HepG2 (cell line): ENCODE measurements around the gene POGK. TPM values are rescaled to one million over a fixed set of nuclear protein-coding genes. Genes with fewer than 3 reads are reported as not detected.
A peak's percentile ranks its signal among the peaks of the same experiment; 100 is the strongest.

Experiments
- AHR ChIP-seq: IDR thresholded peaks from 2 replicates; pipeline ENCODE4 v1.6.1; 2018; ENCODE audit warnings: missing genetic modification reagents, missing compliant biosample characterization
- PAX8 ChIP-seq: sonication (generic); formaldehyde crosslinking; IDR thresholded peaks from 2 replicates; pipeline ENCODE4 v1.8.0; 2022; ENCODE audit warnings: mild to moderate bottlenecking, missing genetic modification reagents, borderline replicate concordance
- RBM39 ChIP-seq: fragments of 200-400 bp; formaldehyde crosslinking; IDR thresholded peaks from one replicate; pipeline ENCODE4 v1.6.1; 2018; ENCODE audit warnings: antibody characterized with exemption, mild to moderate bottlenecking, low read depth, low read length; ENCODE audit not compliant: poor library complexity, severe bottlenecking
- SP5 ChIP-seq: IDR thresholded peaks from 2 replicates; pipeline ENCODE4 v1.6.1; 2016; ENCODE audit warnings: low read depth, borderline replicate concordance
- TAF15 ChIP-seq: fragments of 200-400 bp; formaldehyde crosslinking; IDR thresholded peaks from one replicate; pipeline ENCODE4 v1.6.1; 2018; ENCODE audit warnings: mild to moderate bottlenecking, low read depth, low read length; ENCODE audit not compliant: poor library complexity, severe bottlenecking
- TEAD2 ChIP-seq: sonication (generic); formaldehyde crosslinking; IDR thresholded peaks from 2 replicates; pipeline ENCODE4 v1.9.0; 2021; ENCODE audit warnings: missing genetic modification reagents
- ZBTB8A ChIP-seq: sonication (generic); formaldehyde crosslinking; IDR thresholded peaks from 2 replicates; pipeline ENCODE4 v1.4.0; 2020; ENCODE audit warnings: mild to moderate bottlenecking, low read depth, missing genetic modification reagents, borderline replicate concordance
- ZNF382 ChIP-seq: sonication (generic); formaldehyde crosslinking; IDR thresholded peaks from 2 replicates; pipeline ENCODE4 v1.5.0; 2020; ENCODE audit warnings: missing genetic modification reagents, mild to moderate bottlenecking, borderline replicate concordance
- ZNF446 ChIP-seq: sonication (generic); formaldehyde crosslinking; IDR thresholded peaks from 2 replicates; pipeline ENCODE4 v1.5.0; 2020; ENCODE audit warnings: mild to moderate bottlenecking, missing genetic modification reagents
- ZNF549 ChIP-seq: sonication (generic); formaldehyde crosslinking; IDR thresholded peaks from 2 replicates; pipeline ENCODE4 v1.5.0; 2020; ENCODE audit warnings: missing genetic modification reagents
- ZNF652 ChIP-seq: IDR thresholded peaks from 2 replicates; pipeline ENCODE4 v1.6.1; 2016; ENCODE audit warnings: low read depth, borderline replicate concordance
- ZNF777 ChIP-seq: sonication (generic); formaldehyde crosslinking; IDR thresholded peaks from 2 replicates; pipeline ENCODE4 v1.4.0; 2020; ENCODE audit warnings: missing genetic modification reagents
- ZNF878 ChIP-seq: sonication (generic); formaldehyde crosslinking; IDR thresholded peaks from 2 replicates; pipeline ENCODE4 v1.8.1; 2023; ENCODE audit warnings: mild to moderate bottlenecking, missing genetic modification reagents, moderate library complexity
- polyA plus RNA-seq, 8 experiments: library from polyadenylated mRNA; depleted of rRNA in 3 of 8; stranded (reverse) in 7 of 8; unstranded in 1 of 8; fragments of >200 nt; fragmentation: Illumina TruSeq in 4 of 8; extraction: Trizol in 4 of 8; gene quantifications; 2 replicates each; pipeline versions ENCODE4 v1.2.1 to v1.2.3, GENCODE V29; 2011 to 2016; ENCODE audit warnings: low read depth in 4 of 8, missing spikeins in 1 of 8, mixed read lengths in 1 of 8; ENCODE audit not compliant: insufficient read depth in 1 of 8
- total RNA-seq, 5 experiments: library from RNA; depleted of rRNA; stranded (reverse); fragments of >200 nt; fragmentation: Illumina TruSeq; extraction: Trizol; gene quantifications; 2 replicates each; pipeline ENCODE4 v1.2.3, GENCODE V29; 2016; ENCODE audit warnings: low read depth in 1 of 5
- TF ChIP-seq, protein P1 (sequence below): sonication (generic); formaldehyde crosslinking; IDR thresholded peaks from 2 replicates; pipeline ENCODE4 v1.8.0; 2022; ENCODE audit warnings: missing genetic modification reagents, mild to moderate bottlenecking, inconsistent platforms, borderline replicate concordance
- TF ChIP-seq, protein P2 (sequence below): sonication (generic); formaldehyde crosslinking; IDR thresholded peaks from 2 replicates; pipeline ENCODE4 v1.5.1; 2020; ENCODE audit warnings: mild to moderate bottlenecking, missing genetic modification reagents, moderate library complexity
- TF ChIP-seq, protein P3 (sequence below): sonication (generic); formaldehyde crosslinking; IDR thresholded peaks from 2 replicates; pipeline ENCODE4 v1.9.0; 2021; ENCODE audit warnings: mild to moderate bottlenecking, missing genetic modification reagents
- TF ChIP-seq, protein P4 (sequence below): sonication (generic); formaldehyde crosslinking; IDR thresholded peaks from 2 replicates; pipeline ENCODE4 v1.8.1; 2022; ENCODE audit warnings: mild to moderate bottlenecking, missing genetic modification reagents
- TF ChIP-seq, protein P5 (sequence below): sonication (generic); formaldehyde crosslinking; IDR thresholded peaks from 2 replicates; pipeline ENCODE4 v1.5.1; 2020; ENCODE audit warnings: missing genetic modification reagents, mild to moderate bottlenecking, borderline replicate concordance

POGK gene
- total and polyA plus RNA-seq, 2 of the 13 experiments (the other 11 are each of a cell fraction or from before 2014, with no cell fraction given): 4.8 to 16.2 TPM

DNA sequence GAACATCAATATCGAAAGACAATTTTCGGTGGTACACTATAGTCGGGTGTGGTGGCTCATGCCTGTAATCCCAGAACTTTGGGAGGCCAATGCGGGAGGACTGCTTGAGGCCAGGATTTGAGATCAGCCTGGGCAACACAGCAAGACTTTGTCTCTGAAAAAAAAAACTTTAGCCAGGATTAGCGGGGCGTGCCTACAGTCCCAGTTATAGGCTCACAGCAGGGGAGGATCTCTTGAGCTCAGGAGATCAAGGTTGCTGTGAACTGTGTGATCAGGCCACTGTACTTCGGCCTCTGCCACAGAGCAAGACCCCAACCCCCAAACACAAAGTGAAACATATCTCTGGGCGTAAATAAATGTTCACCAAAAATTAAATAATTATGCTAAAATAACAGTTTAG lies 35.2 kb downstream of the POGK start (continued):
- TF ChIP-seq SP5 (peak; percentile 64), ZNF446 (CRISPR knock-in tag) (no peak), RBM39 (no peak), TAF15 (no peak), ZNF382 (CRISPR knock-in tag) (no peak), ZNF652 (CRISPR knock-in tag) (no peak), AHR (CRISPR knock-in tag) (no peak), ZBTB8A (CRISPR knock-in tag) (no peak), PAX8 (CRISPR knock-in tag) (no peak), ZNF777 (CRISPR knock-in tag) (no peak), ZNF878 (CRISPR knock-in tag) (peak; percentile 54; the same call in 1 of the 2 replicates), ZNF549 (no peak), TEAD2 (no peak)
- TF ChIP-seq, protein P1, sequence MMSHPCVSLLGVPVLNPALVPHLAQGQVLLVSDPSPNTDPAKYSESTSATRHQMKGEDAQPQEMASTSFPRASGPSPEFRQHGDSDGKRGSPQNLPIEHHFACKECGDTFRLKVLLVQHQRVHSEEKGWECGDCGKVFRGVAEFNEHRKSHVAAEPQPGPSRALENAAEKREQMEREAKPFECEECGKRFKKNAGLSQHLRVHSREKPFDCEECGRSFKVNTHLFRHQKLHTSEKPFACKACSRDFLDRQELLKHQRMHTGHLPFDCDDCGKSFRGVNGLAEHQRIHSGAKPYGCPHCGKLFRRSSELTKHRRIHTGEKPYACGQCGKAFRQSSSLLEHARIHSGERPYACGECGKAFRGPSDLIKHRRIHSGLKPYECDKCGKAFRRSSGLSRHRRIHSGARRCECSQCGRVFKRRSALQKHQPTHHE (CRISPR knock-in tag): no peak
- TF ChIP-seq, protein P2, sequence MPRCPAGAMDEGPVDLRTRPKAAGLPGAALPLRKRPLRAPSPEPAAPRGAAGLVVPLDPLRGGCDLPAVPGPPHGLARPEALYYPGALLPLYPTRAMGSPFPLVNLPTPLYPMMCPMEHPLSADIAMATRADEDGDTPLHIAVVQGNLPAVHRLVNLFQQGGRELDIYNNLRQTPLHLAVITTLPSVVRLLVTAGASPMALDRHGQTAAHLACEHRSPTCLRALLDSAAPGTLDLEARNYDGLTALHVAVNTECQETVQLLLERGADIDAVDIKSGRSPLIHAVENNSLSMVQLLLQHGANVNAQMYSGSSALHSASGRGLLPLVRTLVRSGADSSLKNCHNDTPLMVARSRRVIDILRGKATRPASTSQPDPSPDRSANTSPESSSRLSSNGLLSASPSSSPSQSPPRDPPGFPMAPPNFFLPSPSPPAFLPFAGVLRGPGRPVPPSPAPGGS (CRISPR knock-in tag): no peak
- TF ChIP-seq, protein P3, sequence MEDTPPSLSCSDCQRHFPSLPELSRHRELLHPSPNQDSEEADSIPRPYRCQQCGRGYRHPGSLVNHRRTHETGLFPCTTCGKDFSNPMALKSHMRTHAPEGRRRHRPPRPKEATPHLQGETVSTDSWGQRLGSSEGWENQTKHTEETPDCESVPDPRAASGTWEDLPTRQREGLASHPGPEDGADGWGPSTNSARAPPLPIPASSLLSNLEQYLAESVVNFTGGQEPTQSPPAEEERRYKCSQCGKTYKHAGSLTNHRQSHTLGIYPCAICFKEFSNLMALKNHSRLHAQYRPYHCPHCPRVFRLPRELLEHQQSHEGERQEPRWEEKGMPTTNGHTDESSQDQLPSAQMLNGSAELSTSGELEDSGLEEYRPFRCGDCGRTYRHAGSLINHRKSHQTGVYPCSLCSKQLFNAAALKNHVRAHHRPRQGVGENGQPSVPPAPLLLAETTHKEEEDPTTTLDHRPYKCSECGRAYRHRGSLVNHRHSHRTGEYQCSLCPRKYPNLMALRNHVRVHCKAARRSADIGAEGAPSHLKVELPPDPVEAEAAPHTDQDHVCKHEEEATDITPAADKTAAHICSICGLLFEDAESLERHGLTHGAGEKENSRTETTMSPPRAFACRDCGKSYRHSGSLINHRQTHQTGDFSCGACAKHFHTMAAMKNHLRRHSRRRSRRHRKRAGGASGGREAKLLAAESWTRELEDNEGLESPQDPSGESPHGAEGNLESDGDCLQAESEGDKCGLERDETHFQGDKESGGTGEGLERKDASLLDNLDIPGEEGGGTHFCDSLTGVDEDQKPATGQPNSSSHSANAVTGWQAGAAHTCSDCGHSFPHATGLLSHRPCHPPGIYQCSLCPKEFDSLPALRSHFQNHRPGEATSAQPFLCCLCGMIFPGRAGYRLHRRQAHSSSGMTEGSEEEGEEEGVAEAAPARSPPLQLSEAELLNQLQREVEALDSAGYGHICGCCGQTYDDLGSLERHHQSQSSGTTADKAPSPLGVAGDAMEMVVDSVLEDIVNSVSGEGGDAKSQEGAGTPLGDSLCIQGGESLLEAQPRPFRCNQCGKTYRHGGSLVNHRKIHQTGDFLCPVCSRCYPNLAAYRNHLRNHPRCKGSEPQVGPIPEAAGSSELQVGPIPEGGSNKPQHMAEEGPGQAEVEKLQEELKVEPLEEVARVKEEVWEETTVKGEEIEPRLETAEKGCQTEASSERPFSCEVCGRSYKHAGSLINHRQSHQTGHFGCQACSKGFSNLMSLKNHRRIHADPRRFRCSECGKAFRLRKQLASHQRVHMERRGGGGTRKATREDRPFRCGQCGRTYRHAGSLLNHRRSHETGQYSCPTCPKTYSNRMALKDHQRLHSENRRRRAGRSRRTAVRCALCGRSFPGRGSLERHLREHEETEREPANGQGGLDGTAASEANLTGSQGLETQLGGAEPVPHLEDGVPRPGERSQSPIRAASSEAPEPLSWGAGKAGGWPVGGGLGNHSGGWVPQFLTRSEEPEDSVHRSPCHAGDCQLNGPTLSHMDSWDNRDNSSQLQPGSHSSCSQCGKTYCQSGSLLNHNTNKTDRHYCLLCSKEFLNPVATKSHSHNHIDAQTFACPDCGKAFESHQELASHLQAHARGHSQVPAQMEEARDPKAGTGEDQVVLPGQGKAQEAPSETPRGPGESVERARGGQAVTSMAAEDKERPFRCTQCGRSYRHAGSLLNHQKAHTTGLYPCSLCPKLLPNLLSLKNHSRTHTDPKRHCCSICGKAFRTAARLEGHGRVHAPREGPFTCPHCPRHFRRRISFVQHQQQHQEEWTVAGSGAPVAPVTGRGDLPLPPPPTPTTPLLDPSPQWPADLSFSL (CRISPR knock-in tag): no peak
- TF ChIP-seq, protein P4, sequence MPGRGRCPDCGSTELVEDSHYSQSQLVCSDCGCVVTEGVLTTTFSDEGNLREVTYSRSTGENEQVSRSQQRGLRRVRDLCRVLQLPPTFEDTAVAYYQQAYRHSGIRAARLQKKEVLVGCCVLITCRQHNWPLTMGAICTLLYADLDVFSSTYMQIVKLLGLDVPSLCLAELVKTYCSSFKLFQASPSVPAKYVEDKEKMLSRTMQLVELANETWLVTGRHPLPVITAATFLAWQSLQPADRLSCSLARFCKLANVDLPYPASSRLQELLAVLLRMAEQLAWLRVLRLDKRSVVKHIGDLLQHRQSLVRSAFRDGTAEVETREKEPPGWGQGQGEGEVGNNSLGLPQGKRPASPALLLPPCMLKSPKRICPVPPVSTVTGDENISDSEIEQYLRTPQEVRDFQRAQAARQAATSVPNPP: no peak
- TF ChIP-seq, protein P5, sequence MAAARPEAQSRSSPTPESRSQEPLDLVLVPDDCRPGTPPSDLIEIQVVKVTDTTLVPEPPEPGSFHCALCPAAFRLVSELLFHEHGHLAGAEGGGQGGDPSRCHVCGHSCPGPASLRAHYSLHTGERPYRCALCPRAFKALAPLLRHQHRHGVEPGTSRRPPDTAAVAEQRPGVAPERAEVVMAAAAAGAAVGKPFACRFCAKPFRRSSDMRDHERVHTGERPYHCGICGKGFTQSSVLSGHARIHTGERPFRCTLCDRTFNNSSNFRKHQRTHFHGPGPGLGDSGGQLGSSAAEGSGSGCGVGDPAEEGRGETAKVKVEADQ: no peak
